ENCODE data around the gene NUPR1.

Gene NUPR1

DNA sequence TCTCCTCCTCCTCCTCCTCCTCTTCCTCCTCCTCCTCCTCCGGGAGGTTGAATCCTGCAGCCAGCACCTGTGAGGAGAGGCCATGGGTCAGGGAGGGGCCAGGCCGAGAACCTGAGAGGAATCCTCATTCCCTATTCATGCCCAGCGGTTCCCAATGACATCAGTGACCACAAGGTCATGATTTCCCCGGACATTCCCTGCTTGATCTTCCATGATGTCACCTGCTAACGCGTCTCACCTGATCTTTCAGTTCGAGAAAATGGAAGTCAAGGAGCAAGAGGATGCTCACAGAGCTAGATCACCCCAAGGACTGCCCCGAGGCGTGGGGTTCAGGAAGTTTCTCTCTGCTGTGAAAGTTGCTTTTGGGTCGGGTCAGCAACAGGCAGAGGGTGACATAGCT is 38.9 kb downstream of the NUPR1 start:
- no peak for TF ChIP-seq Cebpa-rat (IDR thresholded peaks at IDR 0.05)
- peak overlapping the region; percentile 9 to 98 (median 37); a peak in 19 of 22 replicates for H3K4me2 ChIP-seq

DNA sequence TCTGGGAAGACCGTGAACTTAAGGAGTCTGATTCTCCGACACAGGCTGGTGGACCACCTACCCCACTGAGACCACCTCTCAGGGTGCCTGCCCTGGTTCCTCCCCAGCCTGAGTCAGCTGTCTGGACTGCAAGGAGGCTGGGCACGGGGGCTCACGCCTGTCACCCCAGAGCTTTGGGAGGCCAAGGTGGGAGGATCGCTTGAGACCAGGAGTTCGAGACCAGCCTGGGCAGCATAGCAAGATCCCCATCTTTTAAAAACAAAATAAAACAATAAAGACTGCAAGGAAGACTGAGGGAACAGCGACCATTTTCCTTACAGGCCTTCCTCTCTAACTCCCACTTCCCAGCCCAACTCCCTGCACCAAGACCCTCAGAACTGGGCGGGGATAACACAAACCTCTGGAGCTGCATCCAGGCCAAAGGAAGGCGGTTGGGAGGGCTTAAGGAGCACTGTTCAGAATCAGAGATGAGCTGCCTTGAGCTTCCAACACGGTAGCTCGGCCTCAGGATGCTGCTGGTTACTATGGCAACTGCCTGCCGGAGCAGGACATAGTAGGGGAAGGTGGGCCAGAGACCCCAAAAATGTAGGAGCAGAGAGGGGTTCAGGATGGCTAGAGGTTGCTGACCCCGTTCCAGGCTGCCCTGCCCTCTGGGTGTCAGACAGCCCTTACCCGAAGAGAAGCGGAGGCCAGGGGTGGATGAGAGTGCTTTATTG is 40.0 kb downstream of the NUPR1 start:
- H3K4me2 ChIP-seq = peak overlapping the region in 9 of 11 experiments; percentile 9 to 98 (median 37); a peak in 10 of 22 replicates
- H3K36me3 ChIP-seq = peaks cover 0 to 35% (median 0%) of the 10 kb centered on the region in 11 experiments; a peak in 9 of 22 replicates
- peak overlapping the region in 2 of 11 experiments; percentile 21 to 46; a peak in 3 of 22 replicates for H3K9ac ChIP-seq
- H3K27me3 ChIP-seq = no peaks in the 10 kb centered on the region
- H3K4me1 ChIP-seq = peaks cover 44 to 74% (median 61%) of the 10 kb centered on the region in 10 experiments
- TF ChIP-seq Cebpa-rat (IDR thresholded peaks at IDR 0.05) = no peak
- H4K20me1 ChIP-seq = peaks cover 0 to 41% (median 0%) of the 10 kb centered on the region in 11 experiments; a peak in 3 of 22 replicates
- H3K9me3 ChIP-seq (replicated peaks in 1 of 11) = no peaks in the 10 kb centered on the region
- H3K27ac ChIP-seq = peak overlapping the region in 1 of 11 experiments; percentile 99; a peak in 1 of 22 replicates
- no peak overlapping the region for H3K4me3 ChIP-seq

More for the DNA sequence above, 38.9 kb downstream of the NUPR1 start:
- H3K27me3 ChIP-seq = no peaks in the 10 kb centered on the region
- H3K27ac ChIP-seq = no peak overlapping the region; a peak in 2 of 22 replicates
- peaks cover 37 to 70% (median 54%) of the 10 kb centered on the region in 10 experiments for H3K4me1 ChIP-seq
- H3K36me3 ChIP-seq = peaks cover 0 to 35% (median 0%) of the 10 kb centered on the region in 11 experiments; a peak in 9 of 22 replicates
- peak overlapping the region in 1 of 11 experiments; percentile 46; a peak in 2 of 22 replicates for H3K9ac ChIP-seq
- H4K20me1 ChIP-seq = peaks cover 0 to 41% (median 0%) of the 10 kb centered on the region in 11 experiments; a peak in 3 of 22 replicates
- no peaks in the 10 kb centered on the region for H3K9me3 ChIP-seq (replicated peaks in 1 of 11)
- no peak overlapping the region for H3K4me3 ChIP-seq

DNA sequence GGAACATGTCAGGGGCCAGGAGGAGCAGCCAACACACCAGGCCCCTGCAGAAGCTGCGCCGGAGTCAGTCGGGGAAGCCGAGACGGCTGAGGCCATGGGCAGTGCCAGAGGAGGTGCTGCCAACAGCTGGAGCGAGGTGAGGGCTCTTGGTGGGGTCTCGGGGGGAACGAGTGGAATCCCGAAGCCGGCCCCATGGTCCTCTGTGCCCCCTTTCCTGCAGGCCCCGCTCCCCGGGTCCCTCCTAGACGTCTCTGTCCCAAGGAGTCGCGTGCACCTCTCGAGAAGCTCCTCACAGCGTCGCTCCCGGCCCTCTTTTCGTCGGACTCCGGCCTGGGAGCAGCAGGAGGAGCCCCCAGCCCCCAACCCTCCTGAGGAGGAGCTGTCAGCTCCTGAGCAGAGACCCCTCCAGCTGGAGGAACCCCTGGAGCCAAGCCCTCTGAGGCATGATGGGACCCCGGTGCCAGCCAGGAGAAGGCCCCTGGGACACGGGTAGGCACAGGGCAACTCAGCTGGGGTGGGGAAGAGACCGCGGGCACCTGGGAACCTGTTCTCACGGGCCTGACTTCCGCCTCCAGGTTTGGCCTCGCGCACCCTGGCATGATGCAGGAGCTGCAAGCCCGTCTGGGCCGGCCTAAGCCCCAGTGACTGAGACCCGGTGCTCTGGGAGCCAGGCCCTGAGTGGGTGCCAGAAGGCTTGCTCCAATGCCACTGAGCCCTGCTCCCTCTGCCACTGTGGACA is 40.7 kb downstream of the NUPR1 start:
- Histone ChIP-seq H3K9me3 (replicated peaks in 1 of 11) (no peaks in the 10 kb centered on the region), H3K9ac (peak overlapping the region in 6 of 11 experiments; percentile 93 to 97 (median 96); a peak in 7 of 22 replicates), H3K27me3 (no peaks in the 10 kb centered on the region), H3K4me2 (peak overlapping the region in 5 of 11 experiments; percentile 96 to 99 (median 98); a peak in 10 of 22 replicates), H4K20me1 (peaks cover 0 to 41% (median 0%) of the 10 kb centered on the region in 11 experiments; a peak in 3 of 22 replicates), H3K4me1 (peaks cover 49 to 78% (median 68%) of the 10 kb centered on the region in 10 experiments), H3K4me3 (peak overlapping the region in 3 of 10 experiments; percentile 86 to 95 (median 87); a peak in 4 of 20 replicates), H3K27ac (peak overlapping the region in 9 of 11 experiments; percentile 21 to 99 (median 99); a peak in 11 of 22 replicates), H3K36me3 (peaks cover 0 to 35% (median 0%) of the 10 kb centered on the region in 11 experiments; a peak in 9 of 22 replicates)
- no peak for TF ChIP-seq Cebpa-rat (IDR thresholded peaks at IDR 0.05)

DNA sequence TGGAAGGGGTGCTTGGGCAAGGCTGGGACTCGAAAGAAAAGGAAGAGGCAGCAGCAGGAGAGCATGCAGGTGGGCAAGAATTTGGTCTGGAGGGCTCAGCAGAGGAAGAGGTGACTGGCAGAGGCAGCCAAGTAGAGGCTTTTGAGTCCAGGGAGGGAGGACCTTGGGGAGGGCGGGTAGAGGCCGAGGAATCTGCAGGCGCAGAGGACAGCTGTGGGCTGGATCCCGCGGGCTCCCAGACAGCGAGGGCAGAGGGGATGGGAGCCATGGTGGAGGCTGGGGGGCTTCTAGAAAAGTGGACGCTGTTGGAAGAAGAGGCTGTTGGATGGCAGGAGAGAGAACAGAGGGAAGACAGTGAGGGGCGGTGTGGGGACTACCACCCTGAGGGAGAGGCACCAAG is 41.4 kb downstream of the NUPR1 start:
- peak overlapping the region in 9 of 11 experiments; percentile 97 to 99 (median 99); a peak in 14 of 22 replicates for H3K27ac ChIP-seq
- H3K4me1 ChIP-seq = peaks cover 55 to 84% (median 75%) of the 10 kb centered on the region in 10 experiments
- no peaks in the 10 kb centered on the region for H3K27me3 ChIP-seq
- peaks cover 0 to 35% (median 0%) of the 10 kb centered on the region in 11 experiments; a peak in 9 of 22 replicates for H3K36me3 ChIP-seq
- TF ChIP-seq Cebpa-rat (IDR thresholded peaks at IDR 0.05) = no peak
- peaks cover 0 to 41% (median 0%) of the 10 kb centered on the region in 11 experiments; a peak in 3 of 22 replicates for H4K20me1 ChIP-seq
- no peaks in the 10 kb centered on the region for H3K9me3 ChIP-seq (replicated peaks in 1 of 11)
- peak overlapping the region in 3 of 10 experiments; percentile 86 to 95 (median 87); a peak in 5 of 20 replicates for H3K4me3 ChIP-seq
- H3K4me2 ChIP-seq = peak overlapping the region in 6 of 11 experiments; percentile 94 to 99 (median 98); a peak in 10 of 22 replicates
- peak overlapping the region in 9 of 11 experiments; percentile 5 to 97 (median 96); a peak in 13 of 22 replicates for H3K9ac ChIP-seq

DNA sequence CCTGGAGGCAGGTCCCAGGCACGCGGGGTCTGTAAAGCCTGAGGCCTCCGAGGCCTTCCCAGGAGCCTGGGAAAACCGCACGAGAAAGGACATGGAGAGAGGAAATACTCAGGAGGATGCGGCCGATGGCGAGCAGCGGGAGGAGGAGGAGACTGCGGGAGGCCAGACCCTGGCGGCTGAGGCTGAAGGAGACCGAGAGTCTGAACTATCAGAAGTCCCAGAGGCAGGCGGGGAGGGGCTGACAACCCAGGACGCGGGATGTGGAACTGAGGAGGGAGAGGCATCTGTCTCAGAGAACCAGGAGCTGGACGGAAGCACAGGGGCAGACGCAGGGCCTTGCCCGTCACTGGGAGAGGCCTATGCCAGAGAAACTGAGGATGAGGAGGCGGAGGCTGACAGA is 41.9 kb downstream of the NUPR1 start:
- H3K27ac ChIP-seq = peak overlapping the region; percentile 84 to 99 (median 98); a peak in 21 of 22 replicates
- peak overlapping the region in 4 of 10 experiments; percentile 16 to 95 (median 86); a peak in 7 of 20 replicates for H3K4me3 ChIP-seq
- no peaks in the 10 kb centered on the region for H3K9me3 ChIP-seq (replicated peaks in 1 of 11)
- H4K20me1 ChIP-seq = peaks cover 0 to 41% (median 0%) of the 10 kb centered on the region in 11 experiments; a peak in 3 of 22 replicates
- peak overlapping the region in 10 of 11 experiments; percentile 5 to 97 (median 96); a peak in 19 of 22 replicates for H3K9ac ChIP-seq
- no peak for TF ChIP-seq Cebpa-rat (IDR thresholded peaks at IDR 0.05)
- no peaks in the 10 kb centered on the region for H3K27me3 ChIP-seq
- H3K4me1 ChIP-seq = peaks cover 57 to 85% (median 77%) of the 10 kb centered on the region in 10 experiments
- peaks cover 0 to 35% (median 0%) of the 10 kb centered on the region in 11 experiments; a peak in 9 of 22 replicates for H3K36me3 ChIP-seq
- peak overlapping the region in 7 of 11 experiments; percentile 94 to 99 (median 97); a peak in 13 of 22 replicates for H3K4me2 ChIP-seq

DNA sequence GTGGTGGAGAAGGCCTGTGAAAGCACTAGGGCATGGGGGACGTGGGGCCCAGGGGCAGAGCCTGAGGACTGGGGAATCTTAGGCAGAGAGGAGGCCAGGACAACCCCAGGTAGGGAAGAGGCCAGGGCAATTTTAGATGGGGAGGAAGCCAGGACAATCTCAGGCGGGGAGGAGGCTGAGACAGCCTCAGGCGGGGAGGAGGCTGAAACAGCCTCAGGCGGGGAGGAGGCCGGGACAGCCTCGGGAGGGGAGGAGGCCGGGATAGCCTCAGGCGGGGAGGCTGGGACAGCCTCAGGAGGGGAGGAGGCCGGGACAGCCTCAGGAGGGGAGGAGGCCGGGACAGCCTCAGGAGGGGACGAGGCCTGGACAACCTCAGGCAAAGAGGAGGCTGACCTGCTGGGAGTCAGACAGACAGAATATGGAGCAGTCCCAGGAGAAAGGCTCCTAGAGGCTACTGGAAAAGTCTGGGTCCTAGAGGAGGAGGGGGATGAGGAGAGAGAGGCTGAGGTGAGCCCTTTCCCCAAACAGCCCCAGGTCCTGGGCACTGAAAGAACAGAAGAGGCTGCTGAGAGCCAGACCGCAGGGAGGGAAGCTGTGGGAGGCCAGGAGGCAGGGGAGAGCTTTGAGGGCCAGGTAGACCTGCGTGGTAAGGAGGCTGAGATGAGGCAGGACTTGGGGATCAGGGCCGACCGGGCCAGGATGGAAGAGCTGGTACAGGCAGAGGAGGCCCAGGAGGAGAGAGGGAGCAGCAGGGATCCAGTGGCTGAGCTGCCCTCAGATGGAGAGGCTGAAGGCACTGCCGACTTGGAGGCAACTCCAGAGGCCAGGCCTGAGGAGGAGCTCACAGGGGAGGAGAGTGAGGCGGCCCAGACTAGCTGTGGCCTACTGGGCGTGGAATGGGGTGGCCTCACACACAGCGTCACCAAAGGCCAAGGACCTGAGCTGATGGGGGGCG is 42.7 kb downstream of the NUPR1 start:
- no peaks in the 10 kb centered on the region for H3K9me3 ChIP-seq (replicated peaks in 1 of 11)
- peak overlapping the region; percentile 91 to 97 (median 95); a peak in 21 of 22 replicates for H3K9ac ChIP-seq
- peak overlapping the region in 7 of 10 experiments; percentile 86 to 97 (median 88); a peak in 12 of 20 replicates for H3K4me3 ChIP-seq
- H3K36me3 ChIP-seq = peaks cover 0 to 35% (median 0%) of the 10 kb centered on the region in 11 experiments; a peak in 9 of 22 replicates
- peaks cover 56 to 85% (median 75%) of the 10 kb centered on the region in 10 experiments for H3K4me1 ChIP-seq
- TF ChIP-seq Cebpa-rat (IDR thresholded peaks at IDR 0.05) = no peak
- H4K20me1 ChIP-seq = peaks cover 0 to 41% (median 0%) of the 10 kb centered on the region in 11 experiments; a peak in 3 of 22 replicates
- H3K27ac ChIP-seq = peak overlapping the region; percentile 84 to 99 (median 98)
- H3K4me2 ChIP-seq = peak overlapping the region; percentile 90 to 99 (median 96)
- H3K27me3 ChIP-seq = no peaks in the 10 kb centered on the region

DNA sequence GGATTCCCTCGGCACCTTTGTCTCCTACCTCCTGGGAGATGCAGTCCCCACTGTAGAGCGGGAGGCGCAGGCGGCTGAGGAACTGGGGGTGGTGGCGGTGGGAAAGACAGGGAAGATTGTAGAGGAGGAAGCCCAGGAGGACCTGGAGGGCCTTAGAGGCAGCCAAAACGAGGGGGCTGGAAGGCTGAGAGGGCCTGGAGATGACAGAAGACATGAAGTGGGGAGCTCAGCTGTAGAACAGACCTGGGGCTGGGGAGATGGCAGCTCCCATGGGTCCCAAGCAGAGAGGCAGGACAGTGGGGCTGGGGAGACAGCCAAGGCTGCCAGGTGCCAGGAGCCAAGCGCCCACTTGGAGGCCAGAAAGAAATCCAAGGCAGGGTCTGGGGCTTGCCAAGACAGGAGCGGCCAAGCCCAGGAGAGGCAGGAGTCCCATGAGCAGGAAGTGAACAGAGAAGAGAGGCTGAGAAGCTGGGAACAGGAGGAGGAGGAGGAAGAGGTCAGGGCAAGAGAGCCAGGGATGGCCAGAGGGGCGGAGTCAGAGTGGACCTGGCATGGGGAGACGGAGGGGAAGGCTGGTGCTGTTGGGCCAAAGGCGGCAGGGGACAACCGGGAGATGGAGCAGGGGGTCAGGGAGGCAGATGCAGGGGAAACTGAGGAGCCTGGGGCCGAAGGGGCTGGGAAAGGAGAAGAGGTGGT is 43.5 kb downstream of the NUPR1 start:
- peaks cover 0 to 37% (median 0%) of the 10 kb centered on the region in 11 experiments; a peak in 3 of 22 replicates for H4K20me1 ChIP-seq
- TF ChIP-seq Cebpa-rat (IDR thresholded peaks at IDR 0.05) = no peak
- H3K9ac ChIP-seq = peak overlapping the region; percentile 91 to 97 (median 95)
- H3K36me3 ChIP-seq = peaks cover 0 to 33% (median 4%) of the 10 kb centered on the region in 11 experiments; a peak in 12 of 22 replicates
- no peaks in the 10 kb centered on the region for H3K27me3 ChIP-seq
- H3K27ac ChIP-seq = peak overlapping the region; percentile 84 to 99 (median 98)
- H3K4me2 ChIP-seq = peak overlapping the region; percentile 90 to 99 (median 96)
- no peaks in the 10 kb centered on the region for H3K9me3 ChIP-seq (replicated peaks in 1 of 11)
- peaks cover 54 to 85% (median 75%) of the 10 kb centered on the region in 10 experiments for H3K4me1 ChIP-seq
- H3K4me3 ChIP-seq = peak overlapping the region in 9 of 10 experiments; percentile 48 to 97 (median 87); a peak in 16 of 20 replicates

Measured in BLaER1 treated with 17β-estradiol and CSF1 and Interleukin-3, amounts not matched to agents 10 nM and 100 nM (cell line).